ENCODE results near the gene PPP1R10.
"Not testable (repeated sequence)": the region's sequence is repeated elsewhere in the genome, so short reads cannot be mapped to it uniquely, and the experiment has no call there.

PPP1R10 gene

GRCh38 chr6:30598912-30599624 is 18.0 kb downstream of the PPP1R10 start:
- DNase-seq: no peak

GRCh38 chr6:30597315-30598144 is 19.5 kb downstream of the PPP1R10 start:
- H3K4me3 Mint-ChIP-seq: peak overlapping the region in 1 of 2 donors; percentile 21
- peak; percentile 83 to 90 for ATAC-seq (replicated peaks)
- peaks cover 18 to 50% of the 10 kb centered on the region in 2 donors for H3K36me3 Mint-ChIP-seq
- not testable (repeated sequence) for H3K27me3 Mint-ChIP-seq, H3K9me3 Mint-ChIP-seq
- peaks cover 12 to 19% of the 10 kb centered on the region in 2 donors for H3K4me1 Mint-ChIP-seq
- peak overlapping the region; percentile 11 for H3K27ac Mint-ChIP-seq
- peak; percentile 64 for DNase-seq

More at GRCh38 chr6:30598912-30599624, 18.0 kb downstream of the PPP1R10 start:
- H3K27ac Mint-ChIP-seq: peak overlapping the region; percentile 87
- peaks cover 33 to 61% of the 10 kb centered on the region in 2 donors for H3K36me3 Mint-ChIP-seq
- H3K4me1 Mint-ChIP-seq: peaks cover 18 to 32% of the 10 kb centered on the region in 2 donors
- no peak overlapping the region for H3K4me3 Mint-ChIP-seq
- ATAC-seq (replicated peaks): no peak
- no peaks in the 10 kb centered on the region for H3K27me3 Mint-ChIP-seq
- H3K9me3 Mint-ChIP-seq: no peaks in the 10 kb centered on the region

GRCh38 chr6:30592287-30592686 is 24.8 kb downstream of the PPP1R10 start:
- Mint-ChIP-seq H3K4me1 (peaks cover 9 to 17% of the 10 kb centered on the region in 2 donors), H3K4me3 (no peak overlapping the region), H3K9me3 (no peaks in the 10 kb centered on the region), H3K27ac (no peak overlapping the region), H3K36me3 (peaks cover 12 to 53% of the 10 kb centered on the region in 2 donors), H3K27me3 (no peaks in the 10 kb centered on the region)
- DNase-seq (no peak), ATAC-seq (replicated peaks) (no peak)

GRCh38 chr6:30591008-30591407 is 26.0 kb downstream of the PPP1R10 start:
- DNase-seq (no peak), ATAC-seq (replicated peaks) (no peak)
- Mint-ChIP-seq H3K9me3 (no peaks in the 10 kb centered on the region), H3K4me3 (no peak overlapping the region), H3K4me1 (peaks cover 7 to 11% of the 10 kb centered on the region in 2 donors), H3K27me3 (no peaks in the 10 kb centered on the region), H3K27ac (peak overlapping the region; percentile 48), H3K36me3 (peaks cover 20 to 62% of the 10 kb centered on the region in 2 donors)

GRCh38 chr6:30590509-30590908 is 26.5 kb downstream of the PPP1R10 start:
- ATAC-seq (replicated peaks) (no peak), DNase-seq (no peak)
- H3K36me3 Mint-ChIP-seq: peaks cover 20 to 63% of the 10 kb centered on the region in 2 donors
- peaks cover 7 to 11% of the 10 kb centered on the region in 2 donors for H3K4me1 Mint-ChIP-seq
- H3K27me3 Mint-ChIP-seq: no peaks in the 10 kb centered on the region
- no peak overlapping the region for H3K4me3 Mint-ChIP-seq
- H3K27ac Mint-ChIP-seq: peak overlapping the region; percentile 48
- H3K9me3 Mint-ChIP-seq: no peaks in the 10 kb centered on the region

GRCh38 chr6:30589754-30590358 is 27.2 kb downstream of the PPP1R10 start:
- no peak overlapping the region for H3K4me3 Mint-ChIP-seq
- peaks cover 22 to 66% of the 10 kb centered on the region in 2 donors for H3K36me3 Mint-ChIP-seq
- DNase-seq (no peak), ATAC-seq (replicated peaks) (no peak)
- H3K27me3 Mint-ChIP-seq: no peaks in the 10 kb centered on the region
- no peaks in the 10 kb centered on the region for H3K9me3 Mint-ChIP-seq
- H3K27ac Mint-ChIP-seq: no peak overlapping the region
- peaks cover 7 to 11% of the 10 kb centered on the region in 2 donors for H3K4me1 Mint-ChIP-seq

- Mint-ChIP-seq H3K9me3 (no peaks in the 10 kb centered on the region), H3K4me3 (no peak overlapping the region), H3K36me3 (peaks cover 45 to 63% of the 10 kb centered on the region in 2 donors), H3K27me3 (no peaks in the 10 kb centered on the region), H3K4me1 (no peaks in the 10 kb centered on the region), H3K27ac (peak overlapping the region; percentile 53)
- no peak for ATAC-seq (replicated peaks)
- DNase-seq: no peak
Measured at GRCh38 chr6:30583921-30584320, 33.1 kb downstream of the PPP1R10 start.

GRCh38 chr6:30578051-30578450 is 39.0 kb downstream of the PPP1R10 start:
- H3K4me1 Mint-ChIP-seq: peaks cover 23 to 33% of the 10 kb centered on the region in 2 donors
- H3K27ac Mint-ChIP-seq: no peak overlapping the region
- no peaks in the 10 kb centered on the region for H3K9me3 Mint-ChIP-seq
- peaks cover 46 to 57% of the 10 kb centered on the region in 2 donors for H3K36me3 Mint-ChIP-seq
- no peak overlapping the region for H3K4me3 Mint-ChIP-seq
- H3K27me3 Mint-ChIP-seq: no peaks in the 10 kb centered on the region
- DNase-seq (no peak), ATAC-seq (replicated peaks) (no peak)

- Mint-ChIP-seq H3K27ac (peak overlapping the region; percentile 25), H3K9me3 (no peaks in the 10 kb centered on the region), H3K36me3 (peaks cover 25 to 35% of the 10 kb centered on the region in 2 donors), H3K4me1 (peaks cover 46 to 71% of the 10 kb centered on the region in 2 donors), H3K4me3 (peak overlapping the region; percentile 8 to 37), H3K27me3 (no peaks in the 10 kb centered on the region)
- ATAC-seq (replicated peaks) (no peak), DNase-seq (no peak)
Measured at GRCh38 chr6:30573113-30573512, 43.9 kb downstream of the PPP1R10 start.

GRCh38 chr6:30572148-30572547 is 44.9 kb downstream of the PPP1R10 start:
- no peaks in the 10 kb centered on the region for H3K9me3 Mint-ChIP-seq
- peaks cover 17 to 26% of the 10 kb centered on the region in 2 donors for H3K36me3 Mint-ChIP-seq
- peaks cover 41 to 64% of the 10 kb centered on the region in 2 donors for H3K4me1 Mint-ChIP-seq
- no peaks in the 10 kb centered on the region for H3K27me3 Mint-ChIP-seq
- no peak for ATAC-seq (replicated peaks)
- DNase-seq: no peak
- H3K27ac Mint-ChIP-seq: peak overlapping the region; percentile 98
- peak overlapping the region; percentile 94 to 95 for H3K4me3 Mint-ChIP-seq

GRCh38 chr6:30571762-30572082 is 45.3 kb downstream of the PPP1R10 start:
- Mint-ChIP-seq H3K9me3 (no peaks in the 10 kb centered on the region), H3K4me1 (peaks cover 37 to 60% of the 10 kb centered on the region in 2 donors), H3K4me3 (peak overlapping the region; percentile 94 to 95), H3K27me3 (no peaks in the 10 kb centered on the region), H3K36me3 (peaks cover 14 to 25% of the 10 kb centered on the region in 2 donors), H3K27ac (peak overlapping the region; percentile 98)
- DNase-seq (no peak), ATAC-seq (replicated peaks) (no peak)

- Mint-ChIP-seq H3K4me1 (peaks cover 34 to 55% of the 10 kb centered on the region in 2 donors), H3K27ac (peak within 1 kb of the TSS; percentile 98), H3K36me3 (peaks cover 11 to 21% of the 10 kb centered on the region in 2 donors), H3K4me3 (peak within 1 kb of the TSS; percentile 94 to 95), H3K9me3 (no peaks in the 10 kb centered on the region), H3K27me3 (no peaks in the 10 kb centered on the region)
- ATAC-seq (replicated peaks) (peak; percentile 93 to 97), DNase-seq (peak; percentile 98)
Measured at GRCh38 chr6:30571075-30571761, 45.8 kb downstream of the PPP1R10 start, which contains the start of gene ABCF1. TSS of gene ABCF1 (plus strand) at chr6:30571442. CDS start at chr6:30571488, 46 bp downstream.

GRCh38 chr6:30570740-30571074 is 46.3 kb downstream of the PPP1R10 start:
- Mint-ChIP-seq H3K27ac (peak overlapping the region; percentile 98), H3K27me3 (no peaks in the 10 kb centered on the region), H3K4me3 (peak overlapping the region; percentile 94 to 95), H3K9me3 (no peaks in the 10 kb centered on the region), H3K4me1 (peaks cover 34 to 55% of the 10 kb centered on the region in 2 donors), H3K36me3 (peaks cover 11 to 21% of the 10 kb centered on the region in 2 donors)
- ATAC-seq (replicated peaks) (peak; percentile 40 to 43), DNase-seq (no peak)

- Mint-ChIP-seq H3K4me1 (peaks cover 34 to 55% of the 10 kb centered on the region in 2 donors), H3K27me3 (no peaks in the 10 kb centered on the region), H3K4me3 (peak overlapping the region; percentile 94 to 95), H3K36me3 (peaks cover 11 to 25% of the 10 kb centered on the region in 2 donors), H3K27ac (peak overlapping the region; percentile 1), H3K9me3 (no peaks in the 10 kb centered on the region)
- DNase-seq (no peak), ATAC-seq (replicated peaks) (no peak)
Measured at GRCh38 chr6:30570263-30570662, 46.8 kb downstream of the PPP1R10 start.
